H1 (cell line): ENCODE measurements around the gene HOTAIR. TPM values are rescaled to one million over a fixed set of nuclear protein-coding genes. Genes with fewer than 3 reads are reported as not detected.

Experiments
- CBX8 ChIP-seq: fragments of 300-800, 300-1000 bp; sonication (generic); IDR thresholded peaks from 2 replicates; pipeline ENCODE4 v1.7.1; 2016; ENCODE audit warnings: low read depth, low read length, borderline replicate concordance
- polyA plus RNA-seq, 7 experiments: library from polyadenylated mRNA; depleted of rRNA in 3 of 7; stranded (reverse) in 5 of 7; unstranded in 2 of 7; fragments of >200 nt in 5 of 7; fragments of 200-250 nt in 2 of 7; gene quantifications; 1 replicate in 5 of 7; 2 replicates in 1 of 7; 4 replicates in 1 of 7; pipeline versions ENCODE4 v1.2.1 to v1.2.3, GENCODE V29; 2011 to 2013; ENCODE audit warnings: missing spikeins in 2 of 7, mixed read lengths in 2 of 7
- total RNA-seq: library from RNA; stranded (reverse); fragmentation: NEBNext Ultra II Directional; extraction: Animal tissue kit (Norgen Biotek cat#: 25700); gene quantifications from 2 replicates; pipeline ENCODE4 v1.2.1, GENCODE V29; 2021

The HOTAIR gene
- total and polyA plus RNA-seq, 2 of the 8 experiments (the other 6 are each of a cell fraction or from before 2014, with no cell fraction given): not detected

- TF ChIP-seq CBX8: 0 out of 2 replicates have a peak, but pooled peaks have one; percentile 36
These were observed 34.2 kb downstream of the HOTAIR start (continued) for GRCh38 chr12:53940443-53941014.
